Stomach (tissue), 9 donors: Measurements from ENCODE around the gene TBXAS1. TPM values are rescaled to one million over a fixed set of nuclear protein-coding genes. Genes with fewer than 3 reads are reported as not detected.

ENCODE experiments used
- DNase-seq, 2 donors: peaks; one replicate each; pipeline versions ENCODE4 v3.0.0 to v3.0.0-alpha.2; 2013 to 2019
- H3K27ac ChIP-seq, 5 donors: fragments of 200-600 bp in 4 of 5; sonication (generic) in 4 of 5; one replicate each; pipeline ENCODE4 v1.5.1; 2013 to 2019; ENCODE audit warnings: mild to moderate bottlenecking in 1 of 5, moderate library complexity in 1 of 5
- H3K27me3 ChIP-seq, 3 donors: fragments of 200-600 bp; sonication (generic); one replicate each; pipeline ENCODE4 v1.5.1; 2017 to 2019; ENCODE audit warnings: mixed run types in 1 of 3
- H3K36me3 ChIP-seq, 4 donors: fragments of 200-600 bp; sonication (generic); 1 replicate in 3 of 4; 2 replicates in 1 of 4; pipeline ENCODE4 v1.5.1; 2016 to 2019
- H3K4me1 ChIP-seq, 4 donors: fragments of 200-600 bp; sonication (generic); one replicate each; pipeline ENCODE4 v1.5.1; 2016 to 2019
- H3K4me3 ChIP-seq, 4 donors: fragments of 200-600 bp; sonication (generic) in 3 of 4; one replicate each; pipeline ENCODE4 v1.5.1; 2016 to 2019; ENCODE audit warnings: mild to moderate bottlenecking in 1 of 4
- H3K9me3 ChIP-seq, 4 donors: fragments of 200-600 bp; sonication (generic); one replicate each; pipeline ENCODE4 v1.5.1; 2016 to 2019
- EP300 ChIP-seq: sonication (generic); formaldehyde crosslinking; IDR thresholded peaks from one replicate; pipeline ENCODE4 v1.6.1; 2017; ENCODE audit warnings: antibody characterized with exemption
- POLR2A ChIP-seq, 4 donors: fragments of 450-650 bp; IDR thresholded peaks; one replicate each; pipeline ENCODE4 v1.6.1; 2016; ENCODE audit warnings: antibody characterized with exemption in 4 of 4, control low read depth in 2 of 4, mild to moderate bottlenecking in 1 of 4, moderate library complexity in 1 of 4
- POLR2AphosphoS5 ChIP-seq, 3 donors: sonication (generic); formaldehyde crosslinking; IDR thresholded peaks; one replicate each; pipeline ENCODE4 v1.6.1; 2016; ENCODE audit warnings: antibody characterized with exemption in 3 of 3
- WGBS, 5 donors: extraction: QIAGEN DNeasy Blood & Tissue Kit in 3 of 5; methylation state at CpG; one replicate each; pipeline versions ENCODE4 v1.1.5 to v1.1.7; 2013 to 2018; 5-methylcytosine and 5-hydroxymethylcytosine counted together
- intact Hi-C: fragments of 100-400 bp; cut with DNase I; formaldehyde crosslinking; loops from one replicate; pipeline ENCODE4 v1.15.1; 2023; ENCODE audit warnings: low total_unique reads
- polyA plus RNA-seq, 3 donors: library from polyadenylated mRNA; stranded (reverse); fragments of 200-250 nt; gene quantifications; one replicate each; pipeline ENCODE4 v1.2.3, GENCODE V29; 2013
- total RNA-seq, 5 donors: library from RNA; depleted of rRNA; stranded (reverse); fragments of >200 nt; gene quantifications; one replicate each; pipeline versions ENCODE4 v1.1.0 to v1.2.3, GENCODE V29; 2014 to 2016
- TF ChIP-seq, protein P1 (sequence below), 7 experiments: fragments of 450-650 bp in 4 of 7; fragments of 200-600 bp in 3 of 7; sonication (generic) in 3 of 7; IDR thresholded peaks; one replicate each; pipeline ENCODE4 v1.5.1; 2016 to 2019; ENCODE audit warnings: antibody characterized with exemption in 7 of 7, control low read depth in 2 of 7, mild to moderate bottlenecking in 1 of 7
- donor health status: healthy with polysubstance abuse.
- donor health status: Bipolar disorder and iron deficiency.
- donor health status: healthy.

TBXAS1 gene
- total and polyA plus RNA-seq, 8 donors: 1.4 to 92.8 (median 15.1) TPM

DNA sequence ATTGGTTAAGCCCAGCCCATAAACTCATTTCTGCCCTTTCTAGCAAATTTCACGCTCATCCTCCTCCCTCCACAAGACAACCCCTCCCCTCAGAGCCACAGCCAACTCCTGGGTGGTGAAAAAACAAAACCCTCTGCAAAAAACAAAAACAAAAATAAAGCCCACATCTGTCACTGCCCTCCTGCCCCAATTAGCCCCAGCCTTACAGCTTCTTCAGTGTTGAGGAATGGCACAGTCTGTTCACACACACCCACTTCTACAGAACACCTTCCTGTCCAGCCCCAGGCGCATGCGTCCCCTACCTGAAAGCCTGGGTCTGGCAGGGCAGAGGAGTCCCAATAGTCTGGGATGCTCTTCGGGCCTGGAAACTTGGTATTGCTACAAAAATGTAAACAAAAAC lies 199.2 kb downstream of the TBXAS1 start:
- Histone ChIP-seq H3K36me3 (peaks cover 26 to 86% (median 73%) of the 10 kb centered on the region in 4 donors), H3K4me3 (no peak overlapping the region), H3K27ac (no peak overlapping the region), H3K27me3 (no peaks in the 10 kb centered on the region), H3K9me3 (no peaks in the 10 kb centered on the region), H3K4me1 (no peaks in the 10 kb centered on the region)
- DNase-seq: no peak
- no peak for TF ChIP-seq POLR2AphosphoS5 (IDR thresholded peaks at IDR 0.05)
- no peak for TF ChIP-seq POLR2A (IDR thresholded peaks at IDR 0.05)
- TF ChIP-seq, protein P1, sequence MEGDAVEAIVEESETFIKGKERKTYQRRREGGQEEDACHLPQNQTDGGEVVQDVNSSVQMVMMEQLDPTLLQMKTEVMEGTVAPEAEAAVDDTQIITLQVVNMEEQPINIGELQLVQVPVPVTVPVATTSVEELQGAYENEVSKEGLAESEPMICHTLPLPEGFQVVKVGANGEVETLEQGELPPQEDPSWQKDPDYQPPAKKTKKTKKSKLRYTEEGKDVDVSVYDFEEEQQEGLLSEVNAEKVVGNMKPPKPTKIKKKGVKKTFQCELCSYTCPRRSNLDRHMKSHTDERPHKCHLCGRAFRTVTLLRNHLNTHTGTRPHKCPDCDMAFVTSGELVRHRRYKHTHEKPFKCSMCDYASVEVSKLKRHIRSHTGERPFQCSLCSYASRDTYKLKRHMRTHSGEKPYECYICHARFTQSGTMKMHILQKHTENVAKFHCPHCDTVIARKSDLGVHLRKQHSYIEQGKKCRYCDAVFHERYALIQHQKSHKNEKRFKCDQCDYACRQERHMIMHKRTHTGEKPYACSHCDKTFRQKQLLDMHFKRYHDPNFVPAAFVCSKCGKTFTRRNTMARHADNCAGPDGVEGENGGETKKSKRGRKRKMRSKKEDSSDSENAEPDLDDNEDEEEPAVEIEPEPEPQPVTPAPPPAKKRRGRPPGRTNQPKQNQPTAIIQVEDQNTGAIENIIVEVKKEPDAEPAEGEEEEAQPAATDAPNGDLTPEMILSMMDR (IDR thresholded peaks at IDR 0.05): no peak
- TF ChIP-seq EP300: no peak
- intact Hi-C loops: no loop called here
- 88 to 95% (median 95%) methylated on average over 4 of the region's 4 CpGs for WGBS, 5 donors

DNA sequence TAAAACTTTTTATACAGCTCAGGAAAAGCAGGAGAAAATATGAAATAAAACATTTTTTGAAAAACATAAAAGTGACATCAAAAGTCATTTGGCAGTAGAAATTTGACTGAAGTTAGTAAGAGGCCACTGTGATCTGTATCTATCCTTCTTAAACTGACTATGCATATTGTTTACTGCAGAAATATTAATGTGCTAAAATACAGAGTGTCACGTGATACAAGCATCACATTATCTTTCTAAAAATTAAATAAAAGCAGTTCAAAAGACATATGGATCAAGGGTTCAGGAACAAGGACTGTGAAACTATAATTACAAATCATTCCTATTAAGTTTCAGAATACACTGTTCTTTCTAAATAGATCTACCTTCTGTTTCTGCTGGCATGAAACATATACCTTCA lies 200.0 kb downstream of the TBXAS1 start:
- 73 to 97% (median 85%) methylated on average over 1 of the region's 1 CpG for WGBS, 5 donors
- intact Hi-C loops: no loop called here
- TF ChIP-seq EP300 (no peak), POLR2A (IDR thresholded peaks at IDR 0.05) (no peak), POLR2AphosphoS5 (IDR thresholded peaks at IDR 0.05) (no peak)
- TF ChIP-seq, protein P1 (IDR thresholded peaks at IDR 0.05): no peak
- DNase-seq: no peak
- Histone ChIP-seq H3K27me3 (no peaks in the 10 kb centered on the region), H3K4me1 (no peaks in the 10 kb centered on the region), H3K36me3 (peaks cover 21 to 86% (median 73%) of the 10 kb centered on the region in 4 donors), H3K27ac (no peak overlapping the region), H3K4me3 (no peak overlapping the region), H3K9me3 (no peaks in the 10 kb centered on the region)

DNA sequence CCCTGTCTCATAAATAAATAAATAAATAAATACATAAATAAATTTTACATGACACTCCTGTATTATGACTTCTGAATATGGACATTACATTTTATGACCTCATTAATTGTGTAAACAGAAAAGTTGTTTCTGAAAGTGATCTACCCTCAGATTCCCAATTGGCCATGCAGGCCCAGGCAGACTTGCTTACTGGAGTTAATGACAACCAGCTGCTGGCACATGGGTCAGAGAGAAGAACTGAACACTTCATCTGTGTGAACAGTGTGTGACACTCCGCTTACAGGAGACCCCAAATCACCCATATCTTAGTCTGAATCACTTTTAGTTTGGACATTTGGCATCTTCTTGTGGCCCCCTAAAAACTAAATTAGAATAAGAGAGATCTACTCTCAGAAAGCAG lies 202.3 kb downstream of the TBXAS1 start:
- H3K27ac ChIP-seq: no peak overlapping the region
- WGBS, 5 donors: 91 to 97% (median 95%) methylated on average over 1 of the region's 1 CpG
- H3K4me3 ChIP-seq: no peak overlapping the region
- peaks cover 19 to 82% (median 58%) of the 10 kb centered on the region in 4 donors for H3K36me3 ChIP-seq
- intact Hi-C loops: no loop called here
- H3K27me3 ChIP-seq: no peaks in the 10 kb centered on the region
- TF ChIP-seq EP300 (no peak), POLR2A (IDR thresholded peaks at IDR 0.05) (no peak)
- H3K4me1 ChIP-seq: peaks cover 0 to 5% (median 2%) of the 10 kb centered on the region in 4 donors
- no peak for DNase-seq
- H3K9me3 ChIP-seq: no peaks in the 10 kb centered on the region

DNA sequence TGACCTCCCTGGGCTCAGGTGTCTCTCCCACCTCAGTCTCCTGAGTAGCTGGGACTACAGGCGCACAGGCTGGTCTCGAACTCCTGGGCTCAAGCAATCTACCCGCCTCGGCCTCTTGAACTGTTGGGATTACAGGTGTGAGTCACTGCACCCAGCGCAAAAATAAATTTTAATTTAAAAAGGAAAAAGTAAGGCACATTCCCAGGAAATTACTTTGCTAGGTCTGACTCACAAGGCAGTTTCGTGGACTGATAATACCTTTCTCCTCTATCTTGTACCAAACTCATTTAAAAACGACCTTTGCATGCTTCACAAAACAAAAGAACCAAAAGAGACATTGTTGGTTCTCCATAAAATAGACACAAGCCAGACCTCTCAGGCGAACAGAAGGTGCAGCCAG lies 204.0 kb downstream of the TBXAS1 start:
- peaks cover 24 to 82% (median 58%) of the 10 kb centered on the region in 4 donors for H3K36me3 ChIP-seq

More for the DNA sequence above, 204.0 kb downstream of the TBXAS1 start:
- TF ChIP-seq, protein P1 (IDR thresholded peaks at IDR 0.05): no peak
- no peak for TF ChIP-seq POLR2AphosphoS5 (IDR thresholded peaks at IDR 0.05)
- no peak for TF ChIP-seq EP300
- TF ChIP-seq POLR2A (IDR thresholded peaks at IDR 0.05): no peak
- Histone ChIP-seq H3K27ac (no peak overlapping the region), H3K9me3 (no peaks in the 10 kb centered on the region), H3K4me1 (peaks cover 0 to 11% (median 5%) of the 10 kb centered on the region in 4 donors), H3K4me3 (no peak overlapping the region), H3K27me3 (no peaks in the 10 kb centered on the region)
- no peak for DNase-seq
- intact Hi-C loops: no loop called here
- WGBS, 5 donors: 89 to 92% (median 92%) methylated on average over 8 of the region's 8 CpGs
